Stimulated activated CD4-positive, alpha-beta T cell treated with anti-CD3 and anti-CD28 coated beads, Interleukin-4, amount 100 ng/mL, for 4 hours (primary cell): ENCODE measurements around the gene LIMK1.
"Not testable (repeated sequence)": the region's sequence is repeated elsewhere in the genome, so short reads cannot be mapped to it uniquely, and the experiment has no call there.

Source experiments
- DNase-seq, 2 experiments: peaks; one replicate each; pipeline ENCODE4 v3.0.0-alpha.2; 2020

Gene LIMK1

DNA sequence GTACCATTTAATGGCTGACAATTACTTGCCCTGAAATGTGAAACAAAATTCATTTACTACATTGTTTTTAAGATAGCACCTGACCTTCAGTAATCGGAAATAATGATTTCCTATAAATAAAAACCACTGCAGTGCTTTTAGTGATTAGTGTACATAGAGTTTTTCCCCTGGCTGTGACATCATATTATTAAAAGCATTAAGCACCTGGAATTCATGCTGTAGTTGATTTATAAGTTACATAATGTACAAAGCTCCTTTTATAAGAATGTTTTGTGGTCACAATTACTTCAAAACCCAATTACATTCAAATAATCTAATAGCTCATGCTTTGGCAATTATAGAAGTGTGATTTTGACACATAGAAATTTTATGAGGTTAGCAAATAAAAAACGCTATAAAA lies 46.3 kb downstream of the LIMK1 start:
- no peak for DNase-seq

DNA sequence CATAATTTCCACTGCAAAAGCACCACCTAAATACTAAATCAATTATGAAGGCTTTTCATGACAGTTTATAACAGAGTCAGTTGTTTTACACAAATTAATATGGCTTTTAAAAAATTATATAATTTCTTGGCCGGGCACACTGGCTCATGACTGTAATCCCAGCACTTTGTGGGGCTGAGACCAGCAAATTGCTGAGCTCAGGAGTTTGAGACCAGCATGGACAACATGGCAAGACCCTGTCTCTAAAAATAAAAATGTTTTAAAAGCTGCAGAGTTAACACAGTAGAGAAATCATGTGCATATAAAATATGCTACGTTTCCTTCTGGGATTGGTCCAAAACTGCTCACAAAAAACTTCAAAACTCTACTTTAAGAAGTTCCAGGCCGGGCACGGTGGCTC lies 46.9 kb downstream of the LIMK1 start:
- DNase-seq = no peak

DNA sequence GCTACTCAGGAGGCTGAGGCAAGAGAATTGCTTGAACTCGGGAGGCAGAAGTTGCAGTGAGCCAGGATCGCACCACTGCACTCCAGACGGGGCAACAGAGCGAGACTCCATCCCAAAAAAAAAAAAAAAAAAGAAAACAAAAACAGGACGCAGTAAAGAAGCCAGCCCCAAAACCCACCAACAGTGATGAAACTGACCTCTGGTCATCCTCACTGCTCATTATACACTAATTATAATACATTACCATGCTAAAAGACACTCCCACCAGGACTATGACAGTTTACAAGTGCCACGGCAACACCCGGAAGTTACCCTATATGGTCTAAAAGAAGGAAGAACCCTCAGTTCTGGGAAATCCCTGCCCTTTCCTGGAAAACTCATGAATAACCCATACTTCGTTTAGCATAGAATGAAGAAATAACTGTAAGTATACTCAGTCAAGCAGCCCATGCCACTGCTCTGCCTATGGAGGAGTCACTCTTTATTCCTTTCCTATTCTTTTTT lies 50.6 kb downstream of the LIMK1 start:
- DNase-seq = no peak

DNA sequence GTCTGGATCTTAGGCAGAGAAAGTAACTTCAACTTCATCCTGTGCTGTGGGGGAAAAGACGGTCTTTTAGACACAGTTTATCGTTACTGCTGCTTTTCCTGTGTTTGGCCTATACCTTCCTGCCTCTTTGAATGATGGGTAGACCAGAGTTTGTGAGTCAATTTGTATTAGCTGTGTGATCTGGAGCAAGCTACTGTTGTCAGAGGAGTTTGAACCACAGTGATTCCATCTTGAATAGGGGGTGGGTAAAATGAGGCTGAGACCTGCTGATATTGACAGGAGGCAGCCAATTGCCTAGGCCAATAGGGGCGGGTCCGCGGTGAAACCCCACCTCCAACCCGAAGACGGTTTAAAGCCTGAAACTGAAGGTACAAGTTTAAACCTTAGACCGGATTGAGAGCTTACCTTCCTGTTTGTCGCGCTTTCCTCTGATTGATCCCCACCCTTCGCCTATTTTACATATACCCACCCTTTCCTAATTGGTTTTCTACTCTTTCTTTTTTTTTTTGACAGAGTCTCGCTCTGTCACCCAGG lies 54.8 kb downstream of the LIMK1 start:
- DNase-seq = no peak

DNA sequence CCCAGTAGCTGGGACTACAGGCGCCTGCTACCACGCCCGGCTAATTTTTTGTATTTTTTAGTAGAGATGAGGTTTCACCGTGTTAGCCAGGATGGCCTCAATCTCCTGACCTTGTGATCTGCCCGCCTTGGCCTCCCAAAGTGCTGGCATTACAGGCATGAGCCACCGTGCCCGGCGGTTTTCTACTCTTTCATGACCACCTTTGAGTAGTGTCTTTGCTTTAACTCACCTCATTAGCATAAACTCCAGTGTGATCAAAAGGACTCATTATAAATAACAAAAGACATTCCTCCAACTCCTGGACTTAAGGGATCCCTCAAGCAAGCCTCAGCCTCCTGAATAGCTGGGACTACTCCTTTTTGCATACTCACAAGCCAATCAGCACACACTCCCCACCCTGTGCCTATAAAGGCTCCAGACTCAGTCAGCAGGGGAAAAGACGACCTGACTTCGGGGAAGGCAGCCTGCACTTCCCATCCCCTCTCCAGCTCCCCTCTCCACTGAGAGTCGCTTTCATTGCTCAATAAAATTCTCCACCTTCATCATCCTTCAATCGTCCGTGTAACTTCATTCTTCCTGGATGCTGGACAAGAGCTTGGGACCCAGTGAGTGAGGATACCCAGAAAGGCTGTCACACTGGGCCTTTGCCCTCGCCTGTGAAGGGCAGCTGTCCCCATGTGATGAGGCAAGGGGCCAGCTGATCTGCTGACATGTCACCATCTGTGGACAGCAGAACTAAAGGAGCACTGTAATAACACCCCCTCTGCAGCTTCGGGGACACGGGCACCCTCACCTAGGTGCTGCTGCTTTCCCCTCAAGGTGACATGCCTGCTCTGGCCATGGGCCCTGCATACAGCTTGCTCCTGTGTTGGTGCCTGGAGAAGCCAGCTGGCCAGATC lies 55.6 kb downstream of the LIMK1 start:
- DNase-seq = no peak

DNA sequence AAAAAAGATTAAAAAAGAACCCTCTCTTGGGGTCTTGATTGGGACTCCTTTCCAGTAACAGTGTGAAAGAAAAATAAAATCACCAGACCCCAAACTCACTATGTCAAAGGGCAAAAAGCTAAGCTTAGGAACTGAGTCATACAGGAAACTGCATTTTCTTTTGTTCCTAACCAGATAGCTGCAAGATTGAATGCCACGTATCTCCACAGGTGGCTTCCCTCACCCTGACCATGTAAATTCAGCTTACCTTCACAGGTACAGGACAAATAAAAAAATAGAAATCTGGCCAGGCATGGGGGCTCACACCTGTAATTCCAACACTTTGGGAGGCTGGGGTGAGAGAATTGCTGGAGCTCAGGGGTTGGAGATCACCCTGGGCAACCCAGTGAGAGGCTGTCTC lies 58.1 kb downstream of the LIMK1 start:
- no peak for DNase-seq

DNA sequence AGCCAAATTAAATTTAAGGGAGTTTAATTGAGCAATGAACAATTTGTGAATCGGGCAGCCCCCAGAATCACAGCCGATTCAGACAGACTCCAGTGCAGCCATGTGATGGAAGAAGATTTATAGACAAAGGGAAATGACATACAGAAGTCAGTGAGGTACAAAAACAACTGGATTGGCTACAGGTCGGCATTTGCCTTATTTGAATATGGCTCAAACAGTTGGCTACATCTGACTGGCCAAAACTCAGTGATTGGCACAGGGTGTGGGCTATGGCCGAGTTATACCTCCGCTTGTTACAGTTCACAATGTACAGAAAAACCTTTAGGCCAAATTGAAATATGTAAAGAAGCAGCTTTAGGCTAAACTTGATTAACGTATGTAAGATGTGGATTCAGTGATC lies 59.8 kb downstream of the LIMK1 start:
- no peak for DNase-seq

DNA sequence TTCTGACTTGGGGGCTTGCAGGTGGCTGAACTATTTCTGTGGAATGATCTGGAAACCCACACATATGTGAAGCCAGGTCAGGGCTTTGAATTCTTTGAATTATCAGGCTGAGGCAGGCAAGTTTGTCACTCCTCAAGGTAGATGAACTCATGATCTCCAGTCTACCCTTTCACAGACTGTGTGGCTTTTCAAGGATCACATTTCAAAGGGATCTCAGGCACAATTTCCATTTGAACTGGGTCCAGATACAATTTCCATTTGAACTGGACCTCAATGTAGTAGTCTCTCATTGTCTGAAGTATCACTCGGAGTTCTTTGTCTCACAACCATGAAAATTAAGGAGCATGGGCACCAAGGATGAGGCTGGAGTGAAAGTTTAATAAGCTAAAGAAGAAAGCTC lies 64.9 kb downstream of the LIMK1 start:
- DNase-seq = no peak

DNA sequence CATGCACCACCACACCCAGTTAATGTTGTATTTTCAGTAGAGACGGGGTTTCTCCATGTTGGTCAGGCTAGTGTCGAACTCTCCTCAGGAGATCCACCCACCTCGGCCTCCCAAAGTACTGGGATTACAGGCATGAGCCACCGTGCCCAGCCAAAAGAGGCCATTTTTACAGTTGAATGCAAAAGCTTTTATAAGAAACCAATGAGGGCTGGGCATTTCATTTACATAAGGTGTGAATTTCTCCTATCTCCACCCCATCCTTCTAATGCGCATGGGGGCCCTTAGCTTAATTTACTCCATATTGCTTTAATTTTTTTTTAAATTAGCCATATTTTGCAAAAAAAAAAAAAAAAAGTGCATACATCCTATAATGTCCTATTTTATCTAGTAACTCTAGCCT lies 65.5 kb downstream of the LIMK1 start:
- no peak for DNase-seq

DNA sequence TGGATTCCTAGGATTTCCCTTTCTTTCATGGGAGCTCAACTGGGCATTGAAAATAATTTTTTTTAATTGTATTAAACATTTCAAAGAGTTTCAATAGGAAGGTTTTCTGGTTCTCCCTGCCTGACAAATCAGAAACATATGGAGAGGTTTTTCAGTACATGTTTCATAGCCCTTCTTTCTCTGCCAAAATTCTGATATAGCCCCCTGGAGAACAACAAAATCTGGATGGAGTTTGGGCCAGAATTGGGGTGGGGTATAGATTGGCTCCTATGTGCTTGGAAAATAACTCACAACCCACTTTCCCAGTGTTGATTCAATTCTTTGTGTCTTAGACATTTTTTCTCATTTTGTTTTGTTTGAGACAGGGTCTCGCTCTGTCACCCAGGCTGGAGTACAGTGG lies 66.0 kb downstream of the LIMK1 start:
- DNase-seq = no peak

DNA sequence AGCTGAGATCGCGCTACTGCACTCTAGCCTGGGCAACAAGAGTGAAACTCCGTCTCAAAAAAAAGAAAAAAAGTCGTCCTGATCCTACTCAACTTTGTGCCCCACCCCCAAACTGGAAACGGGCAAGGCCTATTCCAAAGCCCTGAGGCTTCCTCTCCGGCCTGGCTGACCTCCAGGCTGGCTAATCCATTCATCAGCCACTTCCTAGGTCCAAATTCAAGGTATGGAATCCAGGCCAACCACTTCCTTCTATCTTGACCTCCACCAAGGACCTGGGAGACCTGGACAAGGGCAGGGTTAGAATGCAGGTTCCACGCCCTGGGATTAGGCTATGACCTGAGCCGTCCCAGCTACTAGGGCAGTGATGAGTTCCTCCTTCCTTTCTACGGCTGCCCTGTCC lies 70.1 kb downstream of the LIMK1 start:
- DNase-seq = no peak

DNA sequence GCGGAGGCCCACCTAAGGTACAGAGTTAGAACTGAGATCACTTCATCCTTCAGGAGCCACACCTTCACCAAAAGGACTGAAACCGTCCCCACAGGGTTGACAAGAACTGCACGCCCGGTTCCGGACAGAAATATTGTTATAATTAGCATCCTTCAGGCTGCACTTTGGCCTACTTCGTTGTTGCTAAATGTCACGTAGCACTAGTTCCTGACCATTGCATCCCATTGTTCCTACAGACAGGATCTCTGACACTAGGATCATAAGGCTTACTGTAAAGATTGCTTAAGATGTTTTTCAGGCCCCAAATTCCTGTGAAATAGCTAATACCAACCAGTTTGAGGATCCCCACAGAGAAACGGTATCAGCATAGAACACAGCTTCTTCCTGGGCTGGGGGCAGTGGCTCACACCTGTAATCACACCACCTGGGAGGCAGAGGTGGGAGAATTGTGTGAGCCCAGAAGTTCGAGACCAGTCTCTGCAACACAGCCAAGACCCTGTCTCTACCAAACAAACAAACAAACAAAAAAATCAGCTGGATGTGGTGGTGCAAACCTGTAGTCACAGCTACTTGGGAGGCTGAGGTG lies 72.3 kb downstream of the LIMK1 start:
- no peak for DNase-seq

DNA sequence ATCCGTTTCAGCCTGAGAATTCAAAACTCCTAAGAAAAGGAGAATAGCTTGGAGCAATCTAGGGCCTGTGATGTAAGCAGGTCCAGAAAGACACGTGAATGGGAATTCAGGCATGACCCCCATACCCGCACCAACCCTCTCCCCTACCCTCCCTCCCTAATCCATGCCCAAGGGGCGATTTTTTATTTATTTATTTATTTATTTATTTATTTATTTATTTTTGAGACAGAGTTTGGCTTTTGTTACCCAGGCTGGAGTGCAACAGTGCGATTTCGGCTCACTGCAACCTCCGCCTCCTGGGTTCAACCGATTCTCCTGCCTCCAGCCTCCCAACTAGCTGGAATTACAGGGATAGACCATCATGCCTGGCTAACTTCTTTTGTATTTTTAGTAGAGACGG lies 74.0 kb downstream of the LIMK1 start:
- no peak for DNase-seq

DNA sequence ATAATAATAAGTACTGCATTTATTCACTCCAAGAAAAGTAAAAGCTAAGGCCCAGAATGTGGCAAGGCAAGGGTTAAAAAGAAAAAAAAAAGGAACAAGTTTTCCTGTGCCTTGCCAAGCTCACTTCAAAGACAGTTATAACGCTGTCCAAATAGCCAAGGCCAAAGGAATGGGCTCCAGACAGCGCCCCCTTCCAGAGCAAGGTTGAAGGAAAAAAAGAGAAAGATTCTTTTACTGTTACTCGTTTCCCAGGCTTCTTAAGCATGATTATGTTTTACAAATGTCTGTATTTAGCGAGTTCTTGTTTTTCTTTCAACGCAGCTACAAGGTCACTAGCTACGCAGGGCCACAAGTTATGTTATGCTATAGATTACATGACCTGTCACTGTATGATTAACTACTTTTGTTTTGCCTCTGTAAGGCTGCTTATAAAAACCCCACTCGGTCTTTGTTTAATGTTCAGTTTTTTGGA lies 81.4 kb downstream of the LIMK1 start:
- DNase-seq = no peak

DNA sequence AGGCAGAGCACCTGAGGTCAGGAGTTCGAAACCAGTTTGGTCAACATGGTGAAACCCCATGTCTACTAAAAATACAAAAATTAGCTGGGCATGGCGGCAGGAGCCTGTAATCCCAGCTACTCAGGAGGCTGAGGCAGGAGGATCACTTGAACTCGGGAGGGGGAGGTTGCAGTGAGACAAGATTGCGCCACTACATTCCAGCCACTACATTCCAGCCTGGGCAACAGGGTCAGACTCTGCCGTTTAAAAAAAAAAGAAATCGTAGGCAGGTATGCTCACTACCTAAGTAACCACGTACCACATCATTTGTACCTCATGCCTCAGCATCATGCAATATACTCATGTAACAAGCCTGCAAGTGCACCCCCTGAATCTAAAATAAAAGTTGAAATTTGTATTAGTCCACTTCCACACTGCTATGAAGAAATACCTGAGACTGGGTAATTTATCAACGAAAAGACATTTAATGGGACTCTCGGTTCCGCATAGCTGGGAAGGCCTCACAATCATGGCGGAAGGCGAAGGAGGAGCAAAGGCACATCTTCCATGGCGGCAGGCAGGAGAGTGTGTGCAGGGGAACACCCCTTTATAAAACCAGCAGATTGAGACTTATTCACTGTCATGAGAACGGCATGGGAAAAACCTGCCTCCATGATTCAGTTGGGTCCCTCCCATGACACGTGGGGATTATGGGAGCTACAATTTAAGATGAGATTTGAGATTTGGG lies 82.4 kb downstream of the LIMK1 start:
- DNase-seq = no peak

DNA sequence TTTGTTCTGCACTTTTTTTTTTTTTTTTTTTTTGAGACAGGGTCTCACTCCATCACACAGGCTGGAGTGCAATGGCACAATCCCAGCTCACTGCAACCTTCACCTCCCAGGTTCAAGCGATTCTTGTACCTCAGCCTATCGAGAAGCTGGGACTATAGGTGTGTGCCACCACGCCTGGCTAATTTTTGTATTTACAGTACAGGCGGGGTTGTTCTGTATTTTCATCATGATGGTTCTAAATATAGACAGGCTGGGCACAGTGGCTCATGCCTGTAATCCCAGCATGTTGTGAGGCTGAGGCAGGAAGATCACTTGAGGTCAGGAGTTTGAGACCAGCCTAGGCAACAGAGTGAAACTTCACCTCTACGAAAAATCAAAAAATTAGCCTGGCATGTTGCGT lies 83.7 kb downstream of the LIMK1 start:
- DNase-seq = not testable (repeated sequence)
